ENCODE measurements around the gene FREM1.

GRCh38 chr9:14941501-14942405 is 31.5 kb upstream of the FREM1 start:
- TF ChIP-seq POLR2A (IDR thresholded peaks at IDR 0.05) (no peak), CTCF (IDR thresholded peaks at IDR 0.05) (no peak), POLR2AphosphoS5 (IDR thresholded peaks at IDR 0.05) (no peak)
